GM12891 (cell line): ENCODE data around the gene ZNF865.

Experiments used
- POLR2A ChIP-seq: IDR thresholded peaks from 2 replicates; pipeline ENCODE4 v1.6.1; 2011; ENCODE audit warnings: low read depth, low read length, control low read depth
- POLR2AphosphoS5 ChIP-seq: IDR thresholded peaks from 2 replicates; pipeline ENCODE4 v1.6.1; 2011; ENCODE audit warnings: low read depth, low read length, control low read depth

GRCh38 chr19:55621673-55622231 is 16.3 kb downstream of the ZNF865 start:
- no peak for TF ChIP-seq POLR2A
- no peak for TF ChIP-seq POLR2AphosphoS5
